HT-29 (cell line): Measurements from ENCODE around the gene DEF6. TPM values are rescaled to one million over a fixed set of nuclear protein-coding genes. Genes with fewer than 3 reads are reported as not detected.

Experiments used
- DNase-seq: peaks from one replicate; pipeline ENCODE4 v3.0.0-alpha.2; 2015; ENCODE audit warnings: low spot score
- total RNA-seq: library from RNA; depleted of rRNA; stranded (reverse); fragments of >200 nt; shearing (Covaris generic); gene quantifications from 2 replicates; pipeline ENCODE4 v1.2.3, GENCODE V29; 2014; rRNA removed

The DEF6 gene, protein sequence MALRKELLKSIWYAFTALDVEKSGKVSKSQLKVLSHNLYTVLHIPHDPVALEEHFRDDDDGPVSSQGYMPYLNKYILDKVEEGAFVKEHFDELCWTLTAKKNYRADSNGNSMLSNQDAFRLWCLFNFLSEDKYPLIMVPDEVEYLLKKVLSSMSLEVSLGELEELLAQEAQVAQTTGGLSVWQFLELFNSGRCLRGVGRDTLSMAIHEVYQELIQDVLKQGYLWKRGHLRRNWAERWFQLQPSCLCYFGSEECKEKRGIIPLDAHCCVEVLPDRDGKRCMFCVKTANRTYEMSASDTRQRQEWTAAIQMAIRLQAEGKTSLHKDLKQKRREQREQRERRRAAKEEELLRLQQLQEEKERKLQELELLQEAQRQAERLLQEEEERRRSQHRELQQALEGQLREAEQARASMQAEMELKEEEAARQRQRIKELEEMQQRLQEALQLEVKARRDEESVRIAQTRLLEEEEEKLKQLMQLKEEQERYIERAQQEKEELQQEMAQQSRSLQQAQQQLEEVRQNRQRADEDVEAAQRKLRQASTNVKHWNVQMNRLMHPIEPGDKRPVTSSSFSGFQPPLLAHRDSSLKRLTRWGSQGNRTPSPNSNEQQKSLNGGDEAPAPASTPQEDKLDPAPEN
- total RNA-seq: 2.0 and 3.2 TPM in 2 replicates

DNA sequence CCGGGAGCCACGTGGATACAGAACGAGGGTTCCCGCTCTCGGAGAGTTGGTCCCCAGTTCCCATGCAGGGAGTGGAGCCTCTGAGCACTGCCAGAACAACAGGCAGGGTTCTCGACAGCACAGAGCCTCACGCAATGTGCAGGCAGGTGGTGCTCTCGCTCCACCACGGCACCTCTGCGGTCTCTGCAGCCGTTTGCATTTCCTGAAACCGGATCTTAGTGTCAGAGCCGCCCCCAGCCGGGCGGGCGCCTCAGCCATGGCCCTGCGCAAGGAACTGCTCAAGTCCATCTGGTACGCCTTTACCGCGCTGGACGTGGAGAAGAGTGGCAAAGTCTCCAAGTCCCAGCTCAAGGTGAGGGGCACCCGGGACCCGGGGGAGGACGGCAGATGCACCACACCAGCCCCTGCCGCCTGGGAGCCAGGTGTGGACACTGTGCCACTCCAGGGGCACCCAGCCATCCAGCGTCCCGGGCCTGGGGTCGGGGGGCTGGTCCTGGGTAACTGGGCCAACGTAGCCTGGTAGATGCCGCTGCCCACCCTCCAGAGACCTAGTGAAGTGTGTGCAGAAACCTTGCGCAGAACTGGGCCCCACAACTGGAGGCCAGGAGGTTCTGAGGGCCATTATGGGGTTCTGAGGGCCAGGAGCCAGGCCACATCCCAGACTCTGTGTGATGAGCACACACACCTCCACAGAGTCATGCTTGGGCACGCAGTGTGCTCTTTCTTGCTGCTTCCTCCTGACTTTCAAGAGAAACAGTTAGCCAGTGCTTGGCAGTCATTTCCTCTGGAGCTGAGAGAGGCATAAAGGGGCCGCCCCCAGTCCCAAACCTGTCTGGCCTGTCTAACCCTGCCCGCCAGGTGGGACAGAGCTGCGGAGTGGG is at the start of gene DEF6:
DEF6 (plus strand) TSS at position 218 of the 881 bp plus-strand sequence; CDS start at position 257, 39 bp downstream.
- peak; percentile 88 for DNase-seq

DNA sequence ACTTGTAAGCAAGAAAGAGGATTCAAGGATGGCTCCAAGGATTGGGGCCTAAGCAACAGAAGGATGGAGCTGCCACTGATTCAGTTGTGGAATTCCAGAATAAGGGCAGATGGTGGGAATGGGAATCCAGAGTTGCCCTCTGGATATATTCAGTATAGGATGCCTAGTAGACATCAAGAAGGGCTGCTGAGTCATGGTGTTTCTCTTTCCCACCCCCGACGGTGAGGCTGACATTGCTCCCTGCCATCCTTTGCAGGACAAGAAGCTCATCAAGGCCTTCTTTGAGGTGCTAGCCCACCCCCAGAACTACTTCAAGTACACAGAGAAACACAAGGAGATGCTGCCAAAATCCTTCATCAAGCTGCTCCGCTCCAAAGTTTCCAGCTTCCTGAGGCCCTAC is 49.3 kb upstream of the DEF6 start:
- no peak for DNase-seq

DNA sequence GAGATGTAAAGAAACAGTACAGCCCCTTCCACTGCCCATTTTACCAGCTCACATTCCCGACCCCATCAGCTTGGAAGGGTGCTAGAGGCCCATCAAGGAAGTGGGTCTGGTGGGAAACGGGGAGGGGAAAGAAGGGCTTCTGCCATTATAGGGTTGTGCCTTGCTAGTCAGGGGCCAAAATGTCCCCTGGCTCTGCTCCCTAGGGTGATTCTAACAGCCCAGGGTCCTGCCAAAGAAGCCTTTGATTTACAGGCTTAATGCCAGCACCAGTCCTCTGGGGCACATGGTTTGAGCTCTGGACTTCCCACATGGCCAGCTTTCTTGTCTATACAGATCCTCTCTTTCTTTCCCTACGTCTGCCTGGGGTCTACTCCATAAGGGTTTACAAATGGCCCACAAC is 48.7 kb upstream of the DEF6 start:
- DNase-seq: no peak

DNA sequence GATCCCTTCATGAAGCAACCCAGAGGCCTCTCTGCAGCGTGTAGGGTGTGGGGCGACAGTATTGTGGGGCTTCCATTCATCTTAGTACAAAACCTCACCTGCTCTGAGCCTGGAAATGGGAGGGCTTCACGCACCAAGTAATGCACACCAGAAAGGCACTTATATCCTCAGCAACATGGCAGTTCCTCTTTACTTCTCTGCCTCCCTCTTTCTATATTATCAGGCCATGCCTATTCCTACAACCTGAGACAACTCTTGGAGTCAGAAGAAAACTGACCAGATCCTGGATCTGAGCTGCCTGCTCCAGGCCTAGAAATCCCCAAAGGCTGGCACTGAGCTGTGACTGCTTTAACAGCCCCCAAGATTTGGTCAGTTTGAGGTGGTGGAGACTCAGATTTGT is 45.7 kb upstream of the DEF6 start:
- DNase-seq: no peak

DNA sequence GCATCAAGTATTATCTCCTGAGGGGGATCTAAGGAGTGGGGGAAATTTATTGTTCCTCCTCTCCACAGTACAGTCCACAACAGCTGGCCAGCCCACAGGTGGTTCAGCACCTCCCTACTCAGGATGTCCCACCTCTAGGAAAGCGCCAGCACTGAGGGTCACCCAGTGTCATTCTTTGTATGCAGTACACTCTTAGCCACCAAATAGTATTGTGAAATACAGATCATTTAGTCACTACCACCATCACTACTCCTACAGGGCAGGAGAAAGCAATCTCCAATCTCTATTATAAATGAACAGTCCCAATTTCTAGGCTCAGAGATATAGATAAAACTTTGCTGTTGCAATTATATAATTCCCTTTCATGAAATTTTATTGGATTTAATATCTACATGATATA is 44.4 kb upstream of the DEF6 start:
- no peak for DNase-seq

DNA sequence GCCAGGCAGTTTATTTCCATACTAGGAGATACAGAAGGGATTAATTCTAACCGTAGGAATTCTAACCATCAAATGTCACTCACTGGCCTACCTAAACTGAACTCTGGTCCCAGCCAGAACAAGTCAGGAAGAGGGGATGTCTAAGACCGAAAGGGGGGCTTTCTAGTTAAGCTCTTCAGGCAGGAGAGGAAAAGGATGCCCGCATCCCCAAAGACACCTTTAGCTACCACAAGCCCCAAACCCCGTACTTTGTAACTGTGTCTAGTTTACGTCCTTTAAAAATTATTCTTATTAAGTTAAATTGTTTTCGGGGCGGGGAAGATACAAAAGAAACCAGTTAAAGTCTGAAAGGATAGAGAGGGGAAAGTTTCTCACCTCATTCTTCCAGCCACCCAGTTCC is 39.3 kb upstream of the DEF6 start:
- DNase-seq: no peak

DNA sequence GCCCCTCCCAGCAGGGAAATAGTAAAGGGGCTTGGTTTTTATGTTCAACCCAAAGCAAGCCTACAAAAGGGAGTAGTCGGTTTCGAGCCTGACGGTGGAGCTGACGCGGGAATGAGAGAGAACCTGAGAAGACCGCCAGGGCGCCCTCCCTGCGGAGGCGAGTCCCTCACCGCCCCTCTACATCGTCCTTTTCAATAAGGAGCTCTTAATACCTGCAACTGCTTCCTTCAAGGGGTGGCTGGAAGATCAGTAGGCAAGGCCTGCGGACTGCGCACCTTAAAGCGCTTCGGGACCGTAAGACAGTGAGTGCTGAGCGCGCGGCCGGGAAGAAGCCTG is 38.8 kb upstream of the DEF6 start:
- DNase-seq: no peak

DNA sequence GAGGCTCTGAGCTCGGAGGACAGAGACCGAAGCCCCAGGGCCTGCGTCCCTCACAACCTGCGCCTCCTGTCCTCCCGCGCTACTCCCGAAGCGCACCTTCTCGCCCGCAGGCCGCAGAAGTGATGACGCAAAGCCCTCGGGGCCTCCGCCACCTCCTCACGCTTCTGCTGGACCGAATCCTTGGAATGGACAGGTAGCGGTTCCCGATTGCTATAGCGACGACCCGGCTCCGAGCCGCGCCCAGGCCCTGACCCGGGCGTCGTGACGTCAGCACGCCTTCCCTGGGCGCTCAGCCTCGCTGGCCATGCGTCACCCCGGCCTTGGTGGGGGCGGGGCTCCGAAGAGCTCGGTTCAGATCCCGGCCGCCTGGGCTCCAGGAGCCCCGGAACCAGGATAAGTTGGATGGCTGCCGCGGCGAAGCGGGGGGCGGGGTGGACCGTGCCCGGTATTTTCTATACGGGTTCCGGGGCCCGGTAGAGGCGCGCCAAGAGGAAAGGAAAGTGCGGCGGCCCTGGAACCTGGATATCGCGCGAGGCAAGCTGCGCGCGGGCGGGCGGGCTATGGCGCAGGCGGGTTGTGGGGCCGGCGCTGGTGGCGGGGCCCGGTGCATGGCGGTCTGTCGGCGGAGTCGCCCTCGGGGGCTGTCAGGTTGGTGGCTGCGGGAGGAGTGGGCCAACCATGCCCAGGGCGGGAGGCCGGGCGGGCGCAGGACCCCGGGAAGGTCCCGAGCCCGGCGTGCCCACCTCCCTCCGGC is 38.2 kb upstream of the DEF6 start, which contains the start of gene ZNF76:
ZNF76 (plus strand) TSS at position 542 of the 754 bp plus-strand sequence. CDS start 21,417 bp downstream, outside the sequence.
- peak; percentile 97 for DNase-seq

DNA sequence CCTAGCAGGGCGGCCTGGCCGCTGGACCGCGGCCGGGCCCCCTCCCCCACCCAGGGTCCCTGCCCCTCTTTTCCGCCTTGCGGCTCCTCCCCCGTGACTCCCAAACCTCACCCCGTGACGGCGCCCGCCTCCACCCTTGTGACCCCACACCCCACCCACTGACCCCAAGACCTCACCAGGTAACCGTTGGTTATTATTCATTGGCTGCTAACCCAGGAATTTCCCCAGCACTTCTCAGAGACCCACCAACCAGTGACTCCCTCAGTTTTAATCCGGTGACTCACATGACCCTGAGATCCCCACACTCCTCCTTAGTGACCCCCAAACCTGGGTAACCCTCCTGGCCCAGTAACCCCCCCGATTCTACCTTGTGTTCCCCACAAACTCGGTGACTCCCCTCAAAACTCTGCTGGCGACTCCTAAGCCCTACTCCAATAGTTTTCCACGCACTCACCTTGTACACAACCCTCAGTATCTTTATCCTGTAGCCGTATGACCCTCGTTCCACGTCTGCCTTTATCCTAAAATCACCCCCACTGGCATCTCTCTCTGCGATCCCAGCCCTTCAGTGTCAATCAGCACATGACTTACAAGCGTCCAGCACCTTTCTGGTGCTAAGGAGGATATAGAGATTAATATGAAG is 37.5 kb upstream of the DEF6 start:
- DNase-seq: peak; percentile 51

DNA sequence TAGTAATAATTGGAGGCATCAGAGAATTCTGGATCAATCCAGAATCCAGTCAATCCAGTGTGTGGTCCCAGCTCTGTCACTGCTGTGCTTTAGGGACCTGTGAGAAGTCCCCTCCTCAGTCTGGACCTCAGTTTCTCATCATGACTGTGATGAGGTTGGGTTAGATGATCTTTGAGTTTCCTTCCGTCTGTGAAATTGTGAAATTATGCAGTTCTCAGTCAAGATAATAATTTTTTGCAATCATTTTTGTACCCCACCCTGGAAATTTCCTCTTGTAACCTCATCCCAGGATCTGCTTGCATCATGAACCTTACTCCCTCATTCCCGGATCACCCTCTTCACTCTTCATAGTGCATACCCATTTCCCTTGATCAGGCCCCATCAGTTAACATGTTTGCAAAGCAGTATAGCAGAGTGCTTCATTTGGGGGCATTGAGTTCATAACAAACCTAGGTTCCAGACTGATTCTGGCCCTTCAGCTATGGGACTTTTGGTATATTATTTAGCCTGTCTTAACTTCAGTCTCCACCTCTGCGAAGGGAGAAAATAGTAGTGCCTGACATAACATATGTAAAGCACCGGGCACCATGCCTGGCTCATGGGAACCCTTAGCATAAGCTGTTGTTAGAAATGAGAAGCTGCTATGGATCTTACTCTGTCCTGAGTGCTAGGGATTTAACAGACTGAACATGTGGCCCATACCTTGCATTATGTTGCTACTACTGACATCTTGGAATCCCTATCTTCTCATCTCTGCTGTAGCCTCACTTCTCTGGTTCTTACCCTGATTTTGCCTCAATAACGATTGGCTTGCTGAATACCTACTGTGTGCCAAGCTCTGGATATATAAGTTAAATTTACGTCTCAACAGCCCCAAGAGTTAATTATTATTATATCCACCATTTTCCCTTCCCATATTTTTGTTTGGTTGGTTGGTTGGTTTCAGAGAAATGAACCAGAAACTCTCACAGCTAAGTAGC is 36.7 kb upstream of the DEF6 start:
- DNase-seq: no peak

DNA sequence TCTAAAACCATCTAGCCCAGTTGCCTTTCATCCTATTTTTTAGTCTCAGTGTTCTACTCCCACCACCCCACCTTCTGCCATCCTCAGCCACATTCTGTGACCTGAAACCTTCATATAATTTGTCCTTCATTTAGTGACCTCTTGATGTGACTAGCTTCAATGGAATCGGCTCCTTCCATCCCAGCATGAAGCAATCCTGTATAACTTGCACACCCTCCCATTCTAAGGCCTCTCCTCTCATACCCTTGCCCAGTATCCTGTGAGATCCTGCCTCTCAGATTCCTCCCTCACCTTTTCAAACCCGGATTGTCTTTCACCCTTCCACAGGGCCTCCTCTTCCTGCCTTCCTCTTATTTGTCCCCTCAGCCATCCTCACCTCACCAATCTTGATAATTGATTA is 35.0 kb upstream of the DEF6 start:
- DNase-seq: no peak

DNA sequence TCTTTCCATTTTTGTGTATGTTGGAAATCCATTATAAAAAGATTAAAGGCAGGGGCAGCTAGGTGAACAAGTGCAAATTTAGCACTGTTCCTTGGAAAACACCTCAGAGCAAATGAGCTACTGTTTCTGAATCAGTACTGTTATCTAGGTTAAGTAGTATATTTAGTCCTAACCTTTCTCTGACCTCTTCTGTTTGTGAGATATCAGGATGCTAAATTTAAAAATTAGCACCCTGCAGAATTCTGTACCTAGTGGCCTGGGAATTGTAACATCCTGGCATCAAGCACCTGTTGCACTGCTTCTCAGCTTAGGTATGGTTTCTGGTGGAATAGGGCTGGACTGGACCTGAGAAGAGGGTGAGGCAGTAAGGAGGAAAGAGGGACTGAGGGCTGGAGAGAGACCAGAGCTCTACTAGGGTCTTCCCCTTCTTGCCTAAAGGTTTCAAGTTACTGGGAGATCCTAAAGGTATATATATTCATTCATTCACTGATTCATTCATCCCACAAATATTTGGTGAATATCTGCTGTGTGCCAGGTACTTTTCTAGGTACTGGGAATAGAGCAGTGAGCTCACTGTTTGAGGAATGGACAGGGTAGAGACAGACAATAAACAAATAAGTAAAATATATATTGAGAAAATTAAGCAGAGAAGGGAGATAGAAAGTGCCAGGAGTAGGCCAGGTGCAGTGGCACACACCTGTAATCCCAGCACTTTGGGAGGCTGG is 32.9 kb upstream of the DEF6 start:
- DNase-seq: no peak

DNA sequence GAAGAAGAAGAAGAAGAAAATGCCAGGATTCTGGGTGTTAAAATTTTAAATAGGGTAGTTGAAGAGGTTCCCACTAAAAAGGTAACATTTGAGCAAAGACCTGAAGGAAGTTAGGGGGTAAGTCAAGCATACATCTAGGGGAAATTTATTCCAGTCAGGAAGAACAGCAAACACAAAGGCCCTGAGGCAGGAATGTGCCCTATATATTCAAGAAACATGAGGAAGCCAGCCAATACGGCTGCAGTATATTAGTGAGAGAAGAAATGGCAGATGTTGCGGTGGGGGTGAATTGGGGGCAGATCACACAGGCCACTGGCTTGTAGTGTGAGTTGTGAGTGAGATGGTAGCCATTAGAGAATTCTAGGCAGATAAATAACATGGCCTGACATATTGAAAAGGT is 32.1 kb upstream of the DEF6 start:
- no peak for DNase-seq

DNA sequence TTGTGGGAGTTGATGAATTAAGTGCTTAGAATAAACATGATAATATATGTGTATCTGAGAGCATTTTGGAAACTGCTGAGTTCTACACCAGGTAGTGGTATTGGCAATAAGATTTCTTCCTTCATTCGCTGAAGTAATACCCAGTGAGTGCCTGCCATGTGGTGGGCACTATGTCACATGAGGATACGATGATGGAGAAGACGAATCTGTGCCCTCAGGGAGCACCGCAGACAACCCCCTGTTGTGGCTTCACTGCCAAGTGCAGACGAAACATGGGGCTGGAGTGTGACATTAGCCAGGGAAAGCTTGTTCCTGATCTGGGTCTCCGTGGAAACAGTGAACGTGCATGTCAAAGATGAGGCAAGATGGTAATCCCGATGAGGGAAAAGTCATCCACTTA is 30.2 kb upstream of the DEF6 start:
- DNase-seq: no peak

DNA sequence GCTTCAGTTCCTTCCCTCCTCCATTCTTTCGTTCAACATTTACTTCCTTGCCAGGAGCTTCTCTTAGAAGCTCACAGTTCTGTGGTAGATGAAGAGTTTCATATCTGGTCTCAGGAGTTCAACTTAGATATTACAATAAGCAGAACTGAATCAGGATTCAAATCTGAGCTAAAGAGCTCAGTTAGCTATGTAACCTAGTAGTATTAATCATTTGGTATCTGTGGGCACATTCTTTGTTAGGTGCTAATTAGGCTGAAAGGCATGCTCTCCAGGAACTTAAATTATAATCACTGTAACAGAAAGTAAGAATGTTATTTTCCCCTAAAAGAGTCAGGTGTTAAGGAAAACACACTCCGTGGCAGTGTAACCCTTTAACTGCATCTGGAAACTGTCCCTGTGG is 29.7 kb upstream of the DEF6 start:
- no peak for DNase-seq

DNA sequence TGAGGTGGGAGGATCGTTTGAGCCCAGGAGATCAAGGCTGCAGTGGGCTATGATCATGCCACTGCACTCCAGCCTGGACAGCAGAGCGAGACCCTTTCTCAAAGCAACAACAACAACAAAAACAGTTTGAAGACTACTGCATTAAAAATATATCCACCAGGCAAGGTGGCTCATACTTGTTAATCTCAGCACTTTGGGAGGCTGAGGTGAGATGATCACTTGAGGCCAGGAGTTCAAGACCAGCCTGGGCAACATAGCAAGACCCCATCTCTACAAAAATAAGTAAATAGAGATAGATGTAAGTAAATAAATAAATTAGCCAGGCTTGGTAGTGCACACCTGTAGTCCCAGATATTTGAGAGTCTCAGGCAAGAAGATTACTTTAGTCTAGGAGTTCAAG is 25.6 kb upstream of the DEF6 start:
- no peak for DNase-seq

DNA sequence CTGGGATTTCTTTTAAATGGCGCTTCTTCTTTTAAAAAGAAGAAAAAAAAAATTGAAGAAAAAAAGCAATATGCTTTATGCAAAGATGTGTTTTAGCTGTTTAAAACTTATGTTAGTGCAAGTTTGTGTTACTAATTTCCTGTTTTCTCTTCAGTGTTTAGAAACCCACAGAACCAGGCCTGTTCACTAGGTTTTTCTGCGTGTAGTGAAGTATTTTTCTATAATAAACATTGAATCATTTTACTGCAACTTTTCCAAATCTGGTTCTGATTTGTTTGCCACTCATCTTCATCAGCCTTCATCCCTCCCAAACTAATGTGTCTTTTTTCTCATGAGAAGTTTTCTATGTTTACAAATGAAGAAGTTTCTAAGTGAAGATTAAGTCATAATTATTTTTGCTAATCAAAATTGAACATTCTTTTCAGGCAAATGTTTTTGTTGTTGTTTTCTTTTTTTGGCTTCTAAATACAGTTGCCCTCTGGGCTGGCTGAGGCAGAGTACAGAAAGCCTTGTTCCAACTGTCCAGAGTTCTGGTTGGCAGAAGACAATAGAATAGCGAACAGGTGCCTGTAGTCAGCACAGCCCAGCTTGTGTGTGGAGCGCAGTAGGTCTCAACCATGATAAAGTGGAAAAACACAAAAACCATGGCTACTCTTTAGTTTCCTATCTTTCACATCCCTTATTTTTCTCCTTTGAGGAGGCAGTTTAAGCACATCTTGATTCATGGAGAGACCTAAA is 23.6 kb upstream of the DEF6 start:
- no peak for DNase-seq

DNA sequence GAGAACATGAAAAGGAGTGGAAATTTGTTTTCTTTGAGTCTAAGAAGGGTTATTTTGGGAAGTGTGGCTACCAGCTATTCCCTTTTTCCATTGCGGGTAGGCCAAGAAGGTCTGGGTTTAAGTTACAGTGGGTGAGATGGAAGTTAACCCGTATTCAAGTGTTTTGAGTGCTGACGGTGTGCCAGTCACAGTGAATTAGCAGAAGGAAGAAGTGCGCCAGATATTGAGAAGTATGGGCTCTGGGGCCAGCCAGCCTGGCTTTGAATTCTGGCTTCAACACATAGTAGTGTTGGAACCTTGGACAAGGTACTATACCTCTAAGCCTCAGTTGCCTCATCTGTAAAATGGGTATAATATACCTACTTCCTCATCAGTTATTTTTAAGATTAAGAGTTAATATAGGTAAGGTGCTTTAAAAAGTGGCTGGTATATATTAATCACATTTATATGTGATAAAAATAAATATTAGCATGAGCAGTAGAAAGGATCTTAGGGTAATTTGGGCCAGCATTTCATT is 21.8 kb upstream of the DEF6 start:
- no peak for DNase-seq
